Activated CD4-positive, alpha-beta memory T cell treated with anti-CD3 and anti-CD28 coated beads, Interleukin-2, amount 10 ng/mL, durations not matched to agents 7 days and 5 days (primary cell): Measurements from ENCODE around the gene SHTN1. TPM values are rescaled to one million over a fixed set of nuclear protein-coding genes. Genes with fewer than 3 reads are reported as not detected.

Experiments used
- CTCF ChIA-PET: fragments of 350-600 bp; sonication (Branson Sonifier 250); formaldehyde crosslinking; loops from one replicate; lab custom pipeline; 2021; ENCODE audit warnings: antibody characterized with exemption, inconsistent platforms; lab: Charles Lee
- POLR2A ChIA-PET: fragments of 350-600 bp; sonication (Branson Sonifier 250); formaldehyde crosslinking; loops from one replicate; lab custom pipeline; 2021; ENCODE audit warnings: antibody characterized with exemption; lab: Charles Lee
- DNase-seq: peaks from one replicate; pipeline ENCODE4 v3.0.0-alpha.2; 2020
- H3K27ac Mint-ChIP-seq: one replicate; pipeline ENCODE4 v1.8.0; 2021; ENCODE audit warnings: mild to moderate bottlenecking, mixed read lengths
- H3K27me3 Mint-ChIP-seq: one replicate; pipeline ENCODE4 v1.8.0; 2021; ENCODE audit warnings: mixed read lengths
- H3K36me3 Mint-ChIP-seq: one replicate; pipeline ENCODE4 v1.8.0; 2021; ENCODE audit warnings: low read depth, mixed read lengths
- H3K4me1 Mint-ChIP-seq: one replicate; pipeline ENCODE4 v1.8.0; 2021; ENCODE audit warnings: mixed read lengths
- H3K4me3 Mint-ChIP-seq: one replicate; pipeline ENCODE4 v1.8.0; 2021; ENCODE audit warnings: mild to moderate bottlenecking, mixed read lengths
- H3K9me3 Mint-ChIP-seq: one replicate; pipeline ENCODE4 v1.8.0; 2021; ENCODE audit warnings: mixed read lengths
- total RNA-seq, 2 experiments: library from RNA; stranded (reverse); gene quantifications; one replicate each; pipeline ENCODE4 v1.2.3, GENCODE V29; 2021

The SHTN1 gene
- total RNA-seq, 2 experiments from 2014 or later = 0.05 to 0.28 TPM

- DNase-seq = no peak
Observed at GRCh38 chr10:116848032-116848943, 156.7 kb downstream of the SHTN1 start.

GRCh38 chr10:116845823-116846222 is 159.2 kb downstream of the SHTN1 start:
- Mint-ChIP-seq H3K9me3 (no peaks in the 10 kb centered on the region), H3K27me3 (peaks cover 48% of the 10 kb centered on the region), H3K4me3 (no peak overlapping the region), H3K27ac (no peak overlapping the region), H3K4me1 (peaks cover 7% of the 10 kb centered on the region), H3K36me3 (no peaks in the 10 kb centered on the region)
- ChIA-PET POLR2A (no interaction called here), CTCF (no interaction called here)
- DNase-seq = no peak

More at GRCh38 chr10:116848032-116848943, 156.7 kb downstream of the SHTN1 start:
- Mint-ChIP-seq H3K27me3 (peaks cover 50% of the 10 kb centered on the region), H3K27ac (no peak overlapping the region), H3K4me1 (peaks cover 7% of the 10 kb centered on the region), H3K9me3 (no peaks in the 10 kb centered on the region), H3K36me3 (no peaks in the 10 kb centered on the region), H3K4me3 (no peak overlapping the region)
- CTCF ChIA-PET = interaction anchor here (0.5 kb wide), 1 partner anchor 1193 kb away, joined by 3 read pairs; no protein-coding TSS in a partner anchor
- POLR2A ChIA-PET = no interaction called here

- ChIA-PET POLR2A (no interaction called here), CTCF (no interaction called here)
- DNase-seq = no peak
- Mint-ChIP-seq H3K4me1 (no peaks in the 10 kb centered on the region), H3K4me3 (no peak overlapping the region), H3K36me3 (no peaks in the 10 kb centered on the region), H3K27me3 (peaks cover 15% of the 10 kb centered on the region), H3K27ac (no peak overlapping the region), H3K9me3 (no peaks in the 10 kb centered on the region)
Observed at GRCh38 chr10:116840389-116841075, 164.5 kb downstream of the SHTN1 start.

GRCh38 chr10:116838143-116838725 is 166.8 kb downstream of the SHTN1 start:
- CTCF ChIA-PET = interaction anchor here (1.2 kb wide), 1 partner anchor 337 kb away, joined by 3 read pairs; no protein-coding TSS in a partner anchor
- DNase-seq = no peak

GRCh38 chr10:116836902-116837523 is 168.0 kb downstream of the SHTN1 start:
- Mint-ChIP-seq H3K4me1 (no peaks in the 10 kb centered on the region), H3K27ac (no peak overlapping the region), H3K36me3 (no peaks in the 10 kb centered on the region), H3K4me3 (no peak overlapping the region), H3K27me3 (peaks cover 8% of the 10 kb centered on the region), H3K9me3 (no peaks in the 10 kb centered on the region)
- CTCF ChIA-PET = no interaction called here
- DNase-seq = no peak
- POLR2A ChIA-PET = no interaction called here

More at GRCh38 chr10:116838143-116838725, 166.8 kb downstream of the SHTN1 start:
- no peaks in the 10 kb centered on the region for H3K4me1 Mint-ChIP-seq
- H3K36me3 Mint-ChIP-seq = no peaks in the 10 kb centered on the region
- no peak overlapping the region for H3K27ac Mint-ChIP-seq
- H3K4me3 Mint-ChIP-seq = no peak overlapping the region
- H3K27me3 Mint-ChIP-seq = peaks cover 10% of the 10 kb centered on the region
- no peaks in the 10 kb centered on the region for H3K9me3 Mint-ChIP-seq
- POLR2A ChIA-PET = no interaction called here

- POLR2A ChIA-PET = no interaction called here
- no peaks in the 10 kb centered on the region for H3K4me1 Mint-ChIP-seq
- CTCF ChIA-PET = no interaction called here
Observed at GRCh38 chr10:116836083-116836482, 168.9 kb downstream of the SHTN1 start.

GRCh38 chr10:116835658-116836057 is 169.3 kb downstream of the SHTN1 start:
- Mint-ChIP-seq H3K27ac (no peak overlapping the region), H3K4me1 (no peaks in the 10 kb centered on the region), H3K27me3 (peaks cover 7% of the 10 kb centered on the region), H3K36me3 (no peaks in the 10 kb centered on the region), H3K4me3 (no peak overlapping the region), H3K9me3 (no peaks in the 10 kb centered on the region)
- ChIA-PET POLR2A (no interaction called here), CTCF (no interaction called here)
- DNase-seq = no peak

More at GRCh38 chr10:116836083-116836482, 168.9 kb downstream of the SHTN1 start:
- H3K4me3 Mint-ChIP-seq = no peak overlapping the region
- H3K27me3 Mint-ChIP-seq = peaks cover 8% of the 10 kb centered on the region
- no peaks in the 10 kb centered on the region for H3K36me3 Mint-ChIP-seq
- DNase-seq = no peak
- no peak overlapping the region for H3K27ac Mint-ChIP-seq
- no peaks in the 10 kb centered on the region for H3K9me3 Mint-ChIP-seq

GRCh38 chr10:116833986-116834985 is 170.7 kb downstream of the SHTN1 start:
- Mint-ChIP-seq H3K36me3 (no peaks in the 10 kb centered on the region), H3K27me3 (peaks cover 6% of the 10 kb centered on the region), H3K4me1 (no peaks in the 10 kb centered on the region), H3K4me3 (no peak overlapping the region), H3K9me3 (no peaks in the 10 kb centered on the region), H3K27ac (no peak overlapping the region)
- ChIA-PET POLR2A (no interaction called here), CTCF (no interaction called here)
- DNase-seq = no peak

- peaks cover 2% of the 10 kb centered on the region for H3K27me3 Mint-ChIP-seq
Observed at GRCh38 chr10:116831790-116832189, 173.2 kb downstream of the SHTN1 start.

More at GRCh38 chr10:116831790-116832189, 173.2 kb downstream of the SHTN1 start:
- no peaks in the 10 kb centered on the region for H3K9me3 Mint-ChIP-seq
- no peak overlapping the region for H3K4me3 Mint-ChIP-seq
- no peaks in the 10 kb centered on the region for H3K4me1 Mint-ChIP-seq
- H3K36me3 Mint-ChIP-seq = no peaks in the 10 kb centered on the region
- DNase-seq = no peak
- ChIA-PET CTCF (no interaction called here), POLR2A (no interaction called here)
- H3K27ac Mint-ChIP-seq = no peak overlapping the region
